Activated naive CD8-positive, alpha-beta T cell treated with anti-CD3 and anti-CD28 coated beads, Interleukin-2, amount 10 ng/mL, durations not matched to agents 7 days and 5 days (primary cell): Measurements from ENCODE around the gene TMEM79. TPM values are rescaled to one million over a fixed set of nuclear protein-coding genes. Genes with fewer than 3 reads are reported as not detected.

Experiments used
- ATAC-seq: fragments of 150-1000 bp; cut with Tn5 transposase; one replicate; pipeline ENCODE4 v1.10.0; 2021; ENCODE audit warnings: low read depth, moderate library complexity
- POLR2A ChIA-PET: fragments of 350-600 bp; sonication (Branson Sonifier 250); formaldehyde crosslinking; loops from one replicate; lab custom pipeline; 2021; ENCODE audit warnings: antibody characterized with exemption; lab: Charles Lee
- DNase-seq: peaks from one replicate; pipeline ENCODE4 v3.0.0; 2021
- H3K27ac Mint-ChIP-seq: one replicate; pipeline ENCODE4 v1.8.0; 2022; ENCODE audit warnings: mild to moderate bottlenecking, mixed read lengths
- H3K27me3 Mint-ChIP-seq: one replicate; pipeline ENCODE4 v1.8.0; 2022; ENCODE audit warnings: mild to moderate bottlenecking, moderate library complexity, mixed read lengths
- H3K36me3 Mint-ChIP-seq: one replicate; pipeline ENCODE4 v1.8.0; 2021; ENCODE audit warnings: mild to moderate bottlenecking, mixed read lengths
- H3K4me1 Mint-ChIP-seq: one replicate; pipeline ENCODE4 v1.8.0; 2021; ENCODE audit warnings: mixed read lengths
- H3K4me3 Mint-ChIP-seq: one replicate; pipeline ENCODE4 v1.8.0; 2022; ENCODE audit warnings: mild to moderate bottlenecking, moderate library complexity, mixed read lengths
- H3K9me3 Mint-ChIP-seq: one replicate; pipeline ENCODE4 v1.8.0; 2021; ENCODE audit warnings: mixed read lengths
- total RNA-seq, 2 experiments: library from RNA; stranded (reverse); gene quantifications; one replicate each; pipeline ENCODE4 v1.2.3, GENCODE V29; 2021

Gene TMEM79, protein sequence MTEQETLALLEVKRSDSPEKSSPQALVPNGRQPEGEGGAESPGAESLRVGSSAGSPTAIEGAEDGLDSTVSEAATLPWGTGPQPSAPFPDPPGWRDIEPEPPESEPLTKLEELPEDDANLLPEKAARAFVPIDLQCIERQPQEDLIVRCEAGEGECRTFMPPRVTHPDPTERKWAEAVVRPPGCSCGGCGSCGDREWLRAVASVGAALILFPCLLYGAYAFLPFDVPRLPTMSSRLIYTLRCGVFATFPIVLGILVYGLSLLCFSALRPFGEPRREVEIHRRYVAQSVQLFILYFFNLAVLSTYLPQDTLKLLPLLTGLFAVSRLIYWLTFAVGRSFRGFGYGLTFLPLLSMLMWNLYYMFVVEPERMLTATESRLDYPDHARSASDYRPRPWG
- total RNA-seq = 10 to 100 TPM; 12.3 to 12.8 TPM

DNA sequence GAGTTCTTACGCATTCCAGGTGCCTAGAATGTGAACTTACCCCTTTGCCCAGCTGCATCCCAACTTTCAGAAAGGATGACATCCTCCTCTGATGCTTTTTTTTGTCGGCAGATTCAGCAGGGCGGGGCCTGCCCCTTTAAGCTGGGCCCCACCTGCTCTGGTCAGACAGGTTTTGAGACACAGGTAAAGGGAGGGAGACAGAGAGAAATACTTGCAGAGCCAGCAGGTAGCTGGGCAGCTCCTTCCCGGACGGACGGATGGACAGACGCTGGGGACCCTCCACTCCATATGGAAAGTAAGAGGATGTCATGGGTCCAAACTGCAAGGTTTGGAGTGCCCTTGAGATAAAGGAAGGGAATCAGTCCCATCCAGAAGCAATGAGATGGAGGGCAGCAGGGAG lies at the start of gene TMEM79:
Gene TMEM79, plus strand, starts transcription at position 214 of the 400 bp plus-strand sequence. CDS start 902 bp downstream, outside the sequence.
- peaks cover 9% of the 10 kb centered on the region for H3K36me3 Mint-ChIP-seq
- peak within 1 kb of the TSS; percentile 94 for H3K4me3 Mint-ChIP-seq
- POLR2A ChIA-PET = interaction anchor here (1.1 to 4.2 kb wide), 4 partner anchors 10 to 71 kb away, joined by 3 to 24 read pairs (median 20); partner anchors contain the start of genes GLMP and PMF1
- H3K27me3 Mint-ChIP-seq = no peaks in the 10 kb centered on the region
- peak within 1 kb of the TSS; percentile 95 for H3K27ac Mint-ChIP-seq
- H3K9me3 Mint-ChIP-seq = no peaks in the 10 kb centered on the region
- no peak for DNase-seq
- peaks cover 27% of the 10 kb centered on the region for H3K4me1 Mint-ChIP-seq
- no peak for ATAC-seq

DNA sequence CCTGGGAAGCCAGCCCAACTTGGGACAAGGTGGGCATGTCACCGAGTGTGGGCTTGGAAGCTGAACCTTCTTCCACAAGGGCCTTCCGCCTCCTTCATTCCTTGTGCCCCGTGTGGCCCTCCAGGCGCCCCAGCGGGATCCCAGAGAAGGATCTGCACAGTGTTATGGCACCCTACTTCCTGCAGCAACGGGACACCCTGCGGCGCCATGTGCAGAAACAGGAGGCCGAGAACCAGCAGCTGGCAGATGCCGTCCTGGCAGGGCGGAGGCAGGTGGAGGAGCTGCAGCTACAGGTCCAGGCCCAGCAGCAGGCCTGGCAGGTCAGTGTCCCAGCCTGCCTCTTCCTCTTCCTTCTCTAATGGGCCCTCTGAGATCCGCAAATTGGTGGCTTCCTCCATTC lies 48.0 kb upstream of the TMEM79 start:
- no peak overlapping the region for H3K27ac Mint-ChIP-seq
- POLR2A ChIA-PET = no interaction called here
- H3K36me3 Mint-ChIP-seq = peaks cover 21% of the 10 kb centered on the region
- H3K27me3 Mint-ChIP-seq = no peaks in the 10 kb centered on the region
- ATAC-seq (no peak), DNase-seq (no peak)
- no peaks in the 10 kb centered on the region for H3K9me3 Mint-ChIP-seq
- no peak overlapping the region for H3K4me3 Mint-ChIP-seq
- no peaks in the 10 kb centered on the region for H3K4me1 Mint-ChIP-seq

DNA sequence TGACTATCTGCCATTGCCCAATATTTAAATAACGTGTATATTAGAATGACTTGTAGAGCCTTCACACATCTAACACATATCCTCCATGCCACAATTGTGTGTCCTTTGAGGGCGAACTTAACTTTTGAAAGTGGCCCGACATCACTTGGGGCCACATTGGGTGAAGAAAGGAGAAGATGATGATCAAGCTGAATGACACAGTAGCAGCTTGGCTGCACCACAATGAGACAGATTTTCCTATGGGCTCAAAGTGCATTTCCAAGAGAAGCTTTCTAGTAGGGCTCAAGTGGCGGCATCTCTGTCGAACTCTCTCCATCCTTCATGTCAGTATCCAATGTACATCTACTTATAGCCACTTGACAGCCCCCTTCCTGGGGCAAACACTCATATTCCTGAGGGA lies 45.9 kb upstream of the TMEM79 start:
- ATAC-seq = no peak
- Mint-ChIP-seq H3K4me1 (peaks cover under 1% of the 10 kb centered on the region), H3K27ac (no peak overlapping the region), H3K36me3 (peaks cover 21% of the 10 kb centered on the region), H3K27me3 (no peaks in the 10 kb centered on the region), H3K4me3 (no peak overlapping the region), H3K9me3 (no peaks in the 10 kb centered on the region)
- POLR2A ChIA-PET = no interaction called here
- DNase-seq = no peak

DNA sequence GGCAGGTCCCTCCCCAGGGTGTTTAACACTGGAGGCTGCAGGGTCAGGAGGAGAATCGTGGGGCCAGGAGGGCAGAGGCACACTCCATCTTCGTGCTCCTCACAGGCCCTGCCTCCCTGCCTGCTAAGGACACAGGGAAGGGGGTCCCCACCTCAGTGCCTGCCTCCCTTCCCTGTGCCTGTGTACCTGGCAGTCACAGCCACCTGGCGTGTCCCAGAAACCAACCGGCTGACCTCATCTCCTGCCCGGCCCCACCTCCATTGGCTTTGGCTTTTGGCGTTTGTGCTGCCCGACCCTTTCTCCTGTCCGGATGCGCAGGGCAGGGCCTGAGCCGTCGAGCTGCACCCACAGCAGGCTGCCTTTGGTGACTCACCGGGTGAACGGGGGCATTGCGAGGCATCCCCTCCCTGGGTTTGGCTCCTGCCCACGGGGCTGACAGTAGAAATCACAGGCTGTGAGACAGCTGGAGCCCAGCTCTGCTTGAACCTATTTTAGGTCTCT lies 42.8 kb upstream of the TMEM79 start:
- Mint-ChIP-seq H3K9me3 (no peaks in the 10 kb centered on the region), H3K4me1 (peaks cover 21% of the 10 kb centered on the region), H3K4me3 (no peak overlapping the region), H3K36me3 (peaks cover 16% of the 10 kb centered on the region), H3K27ac (no peak overlapping the region), H3K27me3 (no peaks in the 10 kb centered on the region)
- POLR2A ChIA-PET = no interaction called here
- no peak for DNase-seq
- ATAC-seq = no peak

DNA sequence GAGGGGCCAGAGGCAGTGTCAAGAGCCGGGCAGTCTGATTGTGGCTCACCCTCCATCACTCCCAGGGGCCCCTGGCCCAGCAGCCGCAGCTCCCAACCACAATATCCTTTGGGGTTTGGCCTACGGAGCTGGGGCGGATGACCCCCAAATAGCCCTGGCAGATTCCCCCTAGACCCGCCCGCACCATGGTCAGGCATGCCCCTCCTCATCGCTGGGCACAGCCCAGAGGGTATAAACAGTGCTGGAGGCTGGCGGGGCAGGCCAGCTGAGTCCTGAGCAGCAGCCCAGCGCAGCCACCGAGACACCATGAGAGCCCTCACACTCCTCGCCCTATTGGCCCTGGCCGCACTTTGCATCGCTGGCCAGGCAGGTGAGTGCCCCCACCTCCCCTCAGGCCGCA lies 42.2 kb upstream of the TMEM79 start, which contains the start of gene BGLAP:
Gene BGLAP, plus strand, starts transcription at position 259 of the 400 bp plus-strand sequence. Its CDS starts 48 bp downstream, at position 307.
- POLR2A ChIA-PET = no interaction called here
- peaks cover 15% of the 10 kb centered on the region for H3K36me3 Mint-ChIP-seq
- no peaks in the 10 kb centered on the region for H3K9me3 Mint-ChIP-seq
- DNase-seq (no peak), ATAC-seq (no peak)
- H3K4me3 Mint-ChIP-seq = no peak within 1 kb of the TSS
- no peaks in the 10 kb centered on the region for H3K27me3 Mint-ChIP-seq
- H3K4me1 Mint-ChIP-seq = peaks cover 23% of the 10 kb centered on the region
- peak within 1 kb of the TSS; percentile 25 for H3K27ac Mint-ChIP-seq

DNA sequence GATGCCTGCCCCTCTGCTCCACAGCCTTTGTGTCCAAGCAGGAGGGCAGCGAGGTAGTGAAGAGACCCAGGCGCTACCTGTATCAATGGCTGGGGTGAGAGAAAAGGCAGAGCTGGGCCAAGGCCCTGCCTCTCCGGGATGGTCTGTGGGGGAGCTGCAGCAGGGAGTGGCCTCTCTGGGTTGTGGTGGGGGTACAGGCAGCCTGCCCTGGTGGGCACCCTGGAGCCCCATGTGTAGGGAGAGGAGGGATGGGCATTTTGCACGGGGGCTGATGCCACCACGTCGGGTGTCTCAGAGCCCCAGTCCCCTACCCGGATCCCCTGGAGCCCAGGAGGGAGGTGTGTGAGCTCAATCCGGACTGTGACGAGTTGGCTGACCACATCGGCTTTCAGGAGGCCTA lies 41.4 kb upstream of the TMEM79 start:
- no peak overlapping the region for H3K27ac Mint-ChIP-seq
- H3K36me3 Mint-ChIP-seq = peaks cover 11% of the 10 kb centered on the region
- no peaks in the 10 kb centered on the region for H3K27me3 Mint-ChIP-seq
- H3K4me3 Mint-ChIP-seq = no peak overlapping the region
- no peaks in the 10 kb centered on the region for H3K9me3 Mint-ChIP-seq
- ATAC-seq (no peak), DNase-seq (no peak)
- POLR2A ChIA-PET = no interaction called here
- H3K4me1 Mint-ChIP-seq = peaks cover 23% of the 10 kb centered on the region

DNA sequence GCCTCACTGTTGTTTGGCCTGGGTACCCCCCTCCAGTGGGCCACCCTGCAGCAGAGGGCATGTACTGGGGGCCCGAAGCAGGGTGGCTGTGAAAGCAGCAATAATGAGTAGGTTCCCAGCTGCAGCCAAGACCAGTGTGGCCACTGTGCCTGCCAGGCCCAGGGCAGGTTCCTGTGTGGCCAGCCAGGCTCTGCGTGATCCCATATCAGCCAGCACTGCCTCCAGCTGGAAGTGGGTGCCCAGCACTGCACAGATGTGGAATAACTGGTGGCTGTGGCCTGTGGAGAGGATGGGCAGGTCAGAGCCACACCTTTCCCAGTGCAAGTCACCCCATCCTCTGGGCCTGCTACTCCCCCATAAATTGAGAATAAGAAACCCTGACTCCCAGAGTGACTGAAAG lies 40.0 kb upstream of the TMEM79 start:
- peaks cover 23% of the 10 kb centered on the region for H3K4me1 Mint-ChIP-seq
- no peak for ATAC-seq
- H3K27ac Mint-ChIP-seq = peak overlapping the region; percentile 13
- H3K9me3 Mint-ChIP-seq = no peaks in the 10 kb centered on the region
- DNase-seq = no peak
- H3K4me3 Mint-ChIP-seq = no peak overlapping the region
- H3K36me3 Mint-ChIP-seq = peaks cover 4% of the 10 kb centered on the region
- POLR2A ChIA-PET = interaction anchor here (0.6 to 0.9 kb wide), 3 partner anchors 8 to 20 kb away, joined by 3 to 5 read pairs (median 3); no protein-coding TSS in a partner anchor
- H3K27me3 Mint-ChIP-seq = no peaks in the 10 kb centered on the region

DNA sequence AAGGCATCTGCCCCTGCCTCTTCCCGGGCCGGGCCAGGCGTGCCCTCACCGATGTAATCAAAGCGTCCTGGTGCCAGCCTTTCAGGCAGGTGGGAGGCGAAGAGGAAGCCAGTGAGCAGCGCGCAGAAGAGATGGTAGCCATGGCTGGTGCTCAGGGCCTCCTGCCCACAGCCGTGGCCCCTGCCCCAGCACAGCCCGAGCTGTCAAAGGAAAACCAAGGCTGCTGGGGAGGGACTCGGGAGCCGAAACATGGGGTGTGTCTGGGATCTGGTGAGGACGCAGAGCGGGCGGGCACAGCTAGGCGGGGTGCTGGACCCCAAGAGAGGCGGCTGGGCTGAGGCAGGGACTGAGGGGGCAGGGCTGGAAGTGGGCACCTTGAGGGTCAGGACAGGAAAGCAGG lies 39.4 kb upstream of the TMEM79 start:
- Mint-ChIP-seq H3K27ac (peak overlapping the region; percentile 95), H3K27me3 (no peaks in the 10 kb centered on the region)

DNA sequence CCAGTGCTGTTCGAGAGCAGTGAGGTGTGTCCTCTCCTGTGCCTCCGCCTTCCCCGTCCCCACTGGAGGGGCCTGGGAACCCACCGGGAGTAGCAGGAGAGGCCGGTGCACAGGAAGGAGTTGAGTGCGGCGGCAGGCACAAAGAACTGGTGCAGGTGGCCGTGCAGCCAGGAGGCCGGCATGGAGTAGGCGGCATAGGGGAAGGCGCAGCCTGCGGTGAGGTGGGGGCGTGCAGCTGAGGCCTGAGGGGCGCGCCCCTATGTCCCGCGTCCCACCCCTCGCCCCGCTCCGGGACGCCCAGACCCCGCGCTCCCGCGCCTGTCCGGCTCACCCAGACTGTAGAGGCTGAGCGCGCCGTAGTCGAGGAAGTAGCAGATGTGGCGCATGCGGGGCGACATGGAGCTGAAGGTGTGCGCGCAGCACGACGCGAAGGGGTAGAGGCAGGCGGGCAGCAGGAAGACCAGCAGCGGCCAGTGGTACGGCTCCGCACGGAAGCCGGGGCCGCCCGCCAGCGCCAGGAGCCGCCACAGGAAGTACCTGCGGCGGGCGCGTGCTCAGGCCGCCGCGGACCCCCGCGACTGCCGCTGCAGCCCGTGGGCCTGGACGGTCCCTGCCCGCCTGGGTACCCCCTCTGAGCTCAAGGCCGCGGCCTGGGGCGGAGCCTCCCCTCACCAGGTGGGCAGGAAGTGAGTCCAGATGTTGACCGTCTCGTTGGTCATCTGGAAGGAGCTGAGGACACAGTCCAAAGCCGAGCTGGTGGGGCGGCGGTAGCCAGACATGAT lies 38.5 kb upstream of the TMEM79 start:
- H3K27ac Mint-ChIP-seq = peak overlapping the region; percentile 95
- POLR2A ChIA-PET = interaction anchor here (0.8 to 2.9 kb wide), 12 partner anchors 12 to 179 kb away, joined by 3 to 15 read pairs (median 4); partner anchors contain the start of genes PMF1 and SMG5
- no peaks in the 10 kb centered on the region for H3K27me3 Mint-ChIP-seq
- H3K4me1 Mint-ChIP-seq = peaks cover 23% of the 10 kb centered on the region
- H3K9me3 Mint-ChIP-seq = no peaks in the 10 kb centered on the region
- H3K36me3 Mint-ChIP-seq = peaks cover 5% of the 10 kb centered on the region
- peak; percentile 70 for DNase-seq
- H3K4me3 Mint-ChIP-seq = peak overlapping the region; percentile 86
- ATAC-seq = peak; percentile 78

More for the DNA sequence above, 39.4 kb upstream of the TMEM79 start:
- H3K4me3 Mint-ChIP-seq = peak overlapping the region; percentile 86
- ATAC-seq (no peak), DNase-seq (no peak)
- peaks cover 4% of the 10 kb centered on the region for H3K36me3 Mint-ChIP-seq
- H3K4me1 Mint-ChIP-seq = peaks cover 23% of the 10 kb centered on the region
- H3K9me3 Mint-ChIP-seq = no peaks in the 10 kb centered on the region
- POLR2A ChIA-PET = interaction anchor here (0.9 to 2.9 kb wide), 6 partner anchors 11 to 178 kb away, joined by 3 to 15 read pairs (median 4); partner anchors contain the start of gene SMG5

DNA sequence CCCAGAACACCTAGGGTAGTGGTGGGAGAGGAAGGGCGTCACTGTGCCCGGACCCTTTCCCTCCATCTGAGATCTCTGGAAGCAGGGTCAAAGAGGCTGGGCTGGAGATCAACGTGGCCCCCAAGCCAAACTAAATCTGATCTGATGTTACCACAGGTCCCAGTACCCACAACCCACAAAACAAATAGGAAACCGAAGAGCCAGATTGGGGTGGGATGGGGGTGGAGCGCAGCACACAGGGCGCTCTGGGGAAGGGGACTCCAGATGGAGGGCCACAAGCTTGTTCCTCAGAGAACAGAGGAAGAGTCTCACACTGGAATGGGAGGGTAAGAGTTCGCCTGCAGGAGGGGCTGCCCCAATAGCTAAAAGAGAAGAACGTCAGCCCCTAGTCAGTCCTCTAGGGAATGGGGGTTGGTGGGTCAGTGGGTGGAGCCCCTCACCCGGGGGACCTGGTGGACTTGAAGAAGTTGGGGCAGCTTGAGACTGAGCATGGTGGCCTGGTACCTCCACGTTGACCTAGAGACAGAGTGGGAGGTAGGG lies 37.8 kb upstream of the TMEM79 start:
- Mint-ChIP-seq H3K4me3 (peak overlapping the region; percentile 30), H3K27me3 (no peaks in the 10 kb centered on the region), H3K27ac (peak overlapping the region; percentile 67), H3K9me3 (no peaks in the 10 kb centered on the region), H3K4me1 (peaks cover 28% of the 10 kb centered on the region), H3K36me3 (peaks cover 5% of the 10 kb centered on the region)
- no peak for DNase-seq
- POLR2A ChIA-PET = interaction anchor here (0.8 to 2.9 kb wide), 11 partner anchors 11 to 99 kb away, joined by 3 to 15 read pairs (median 4); partner anchors contain the start of genes PMF1 and SMG5
- ATAC-seq = no peak

DNA sequence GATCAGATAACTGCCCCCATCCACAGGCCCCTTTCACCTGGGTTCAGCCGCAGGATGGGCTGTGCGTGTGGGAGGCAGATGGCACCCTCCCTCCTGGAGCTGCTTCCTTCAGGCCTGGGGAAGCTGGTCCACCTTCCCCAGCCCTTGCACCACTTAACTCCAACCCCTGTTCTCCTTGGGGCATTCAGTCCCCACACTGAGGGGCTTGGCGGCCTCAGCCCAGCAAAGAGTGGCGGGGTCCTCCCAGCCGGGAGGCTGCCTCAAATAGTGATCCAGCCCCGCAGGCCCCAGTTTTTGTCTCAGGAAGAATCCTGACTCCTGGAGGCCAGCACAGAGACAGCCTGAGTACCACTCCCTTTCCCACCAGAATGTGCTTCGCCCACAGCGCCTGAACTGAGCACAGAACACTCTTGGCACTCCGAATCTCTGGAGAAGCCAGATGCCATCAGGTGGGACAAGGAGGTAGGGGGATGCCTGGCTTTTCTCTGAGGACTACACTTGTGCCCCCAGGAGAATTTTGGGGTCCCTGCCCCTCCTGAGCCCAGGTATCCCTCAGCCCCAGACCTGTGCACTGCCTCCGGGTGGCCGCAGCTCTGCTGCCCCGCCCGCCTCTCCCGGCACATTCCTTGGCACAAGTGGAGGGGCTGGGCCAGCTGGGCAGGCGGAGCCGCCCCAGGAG lies 37.2 kb upstream of the TMEM79 start:
- Mint-ChIP-seq H3K4me3 (no peak overlapping the region), H3K9me3 (no peaks in the 10 kb centered on the region)

More for the DNA sequence above, 37.2 kb upstream of the TMEM79 start:
- H3K27me3 Mint-ChIP-seq = no peaks in the 10 kb centered on the region
- H3K27ac Mint-ChIP-seq = peak overlapping the region; percentile 4
- ATAC-seq (no peak), DNase-seq (no peak)
- H3K4me1 Mint-ChIP-seq = peaks cover 33% of the 10 kb centered on the region
- H3K36me3 Mint-ChIP-seq = peaks cover 5% of the 10 kb centered on the region
- POLR2A ChIA-PET = interaction anchor here (1.8 to 2.9 kb wide), 4 partner anchors 13 to 99 kb away, joined by 7 to 15 read pairs (median 8); partner anchors contain the start of genes PMF1 and SMG5
